ENCODE results near the gene BMP8A.
"Not testable (repeated sequence)": the region's sequence is repeated elsewhere in the genome, so short reads cannot be mapped to it uniquely, and the experiment has no call there.

BMP8A gene

GRCh38 chr1:39507230-39507928 lies 15.9 kb downstream of the BMP8A start:
- no peak for DNase-seq (ENCODE audit: low spot score)

DNA sequence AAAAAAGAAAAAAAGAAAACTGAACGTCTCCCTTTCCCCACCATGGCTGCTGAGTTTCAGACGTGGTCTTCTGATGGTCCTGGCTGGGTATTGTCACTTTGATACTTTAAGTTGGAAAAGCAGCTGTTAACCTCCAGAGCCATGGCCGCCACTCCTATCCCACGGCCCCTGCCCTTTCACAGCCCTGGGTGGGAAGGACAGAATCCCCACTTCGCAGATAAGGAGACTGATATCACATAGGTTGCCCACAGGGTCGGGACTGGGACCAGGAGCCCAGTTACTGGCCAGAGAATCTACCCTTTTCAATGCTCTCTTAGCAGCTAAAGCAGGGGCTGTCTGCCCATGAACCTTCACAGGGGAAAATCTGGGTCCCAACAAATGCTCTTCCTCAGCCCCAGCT lies 16.8 kb downstream of the BMP8A start:
- no peak for DNase-seq (ENCODE audit: low spot score)

- peak; percentile 44 for DNase-seq (ENCODE audit: low spot score)
These were observed 17.4 kb downstream of the BMP8A start for GRCh38 chr1:39508857-39509305.

- DNase-seq (ENCODE audit: low spot score), result peak; percentile 42
These were observed 18.0 kb downstream of the BMP8A start for GRCh38 chr1:39509360-39510009.

- not testable (repeated sequence) for DNase-seq (ENCODE audit: low spot score)
These were observed 19.2 kb downstream of the BMP8A start for GRCh38 chr1:39510570-39511186.

DNA sequence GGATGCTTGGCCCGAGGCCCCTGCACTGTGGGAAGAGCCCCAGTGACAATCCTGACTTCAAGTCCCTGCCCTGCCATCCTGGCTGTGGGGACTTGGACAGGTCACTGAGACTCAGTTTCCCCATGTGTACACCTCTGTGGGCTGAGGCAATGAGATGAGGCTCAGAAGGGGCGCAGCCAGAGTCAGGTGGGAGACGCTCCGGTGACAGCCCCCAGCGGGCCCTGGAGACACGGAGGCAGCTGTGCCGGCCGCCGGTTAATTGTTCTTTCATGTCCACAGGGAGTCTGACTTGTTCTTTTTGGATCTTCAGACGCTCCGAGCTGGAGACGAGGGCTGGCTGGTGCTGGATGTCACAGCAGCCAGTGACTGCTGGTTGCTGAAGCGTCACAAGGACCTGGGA lies 20.0 kb downstream of the BMP8A start:
- not testable (repeated sequence) for DNase-seq (ENCODE audit: low spot score)

DNA sequence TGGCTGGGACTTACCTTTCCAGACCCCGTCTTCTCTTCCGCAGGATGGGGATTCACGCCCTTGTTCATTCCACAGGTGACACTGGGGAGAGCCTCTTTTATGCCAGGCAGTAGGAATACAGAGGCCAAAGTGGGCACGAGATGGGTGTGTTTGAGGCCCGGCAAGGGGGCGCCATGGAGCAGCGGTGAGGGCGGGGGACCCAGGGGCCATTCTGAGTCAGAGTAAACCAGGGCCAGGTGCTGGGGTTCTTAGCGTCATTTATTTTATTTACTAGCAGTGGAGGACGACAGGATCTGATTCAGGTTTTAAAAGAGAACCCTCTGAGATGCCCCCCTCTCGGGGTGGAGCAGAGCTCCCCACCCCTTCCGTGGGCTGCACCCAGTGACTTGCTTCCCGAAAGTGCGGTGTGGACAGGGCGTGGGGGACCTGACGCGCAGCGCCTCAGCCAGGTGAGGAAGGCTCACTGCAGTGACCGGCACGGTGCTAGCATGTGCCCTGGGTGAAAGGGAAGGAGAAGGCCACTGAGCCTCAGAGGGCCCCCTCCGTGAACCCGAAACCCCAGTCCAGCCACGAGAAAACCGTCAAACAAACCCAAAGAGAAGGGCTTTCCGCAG lies 20.9 kb downstream of the BMP8A start:
- not testable (repeated sequence) for DNase-seq (ENCODE audit: low spot score)

- DNase-seq (ENCODE audit: low spot score), result not testable (repeated sequence)
These were observed 23.3 kb downstream of the BMP8A start for GRCh38 chr1:39514710-39515124.

DNA sequence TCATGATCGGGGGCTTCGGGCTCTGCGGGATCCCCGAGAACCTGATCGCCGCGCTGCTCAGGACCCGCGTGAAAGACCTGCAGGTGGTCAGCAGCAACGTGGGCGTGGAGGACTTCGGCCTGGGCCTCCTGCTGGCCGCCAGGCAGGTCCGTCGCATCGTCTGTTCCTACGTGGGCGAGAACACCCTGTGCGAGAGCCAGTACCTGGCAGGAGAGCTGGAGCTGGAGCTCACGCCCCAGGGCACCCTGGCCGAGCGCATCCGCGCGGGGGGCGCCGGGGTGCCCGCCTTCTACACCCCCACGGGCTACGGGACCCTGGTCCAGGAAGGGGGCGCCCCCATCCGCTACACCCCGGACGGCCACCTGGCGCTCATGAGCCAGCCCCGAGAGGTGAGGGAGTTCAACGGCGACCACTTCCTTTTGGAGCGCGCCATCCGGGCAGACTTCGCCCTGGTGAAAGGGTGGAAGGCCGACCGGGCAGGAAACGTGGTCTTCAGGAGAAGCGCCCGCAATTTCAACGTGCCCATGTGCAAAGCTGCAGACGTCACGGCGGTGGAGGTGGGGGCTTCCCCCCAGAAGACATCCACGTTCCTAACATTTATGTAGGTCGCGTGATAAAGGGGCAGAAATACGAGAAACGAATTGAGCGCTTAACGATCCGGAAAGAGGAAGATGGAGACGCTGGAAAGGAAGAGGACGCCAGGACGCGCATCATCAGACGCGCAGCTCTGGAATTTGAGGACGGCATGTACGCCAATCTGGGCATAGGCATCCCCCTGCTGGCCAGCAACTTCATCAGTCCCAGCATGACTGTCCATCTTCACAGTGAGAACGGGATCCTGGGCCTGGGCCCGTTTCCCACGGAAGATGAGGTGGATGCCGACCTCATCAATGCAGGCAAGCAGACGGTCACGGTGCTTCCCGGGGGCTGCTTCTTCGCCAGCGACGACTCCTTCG lies 24.0 kb downstream of the BMP8A start:
- DNase-seq (ENCODE audit: low spot score), result not testable (repeated sequence)

DNA sequence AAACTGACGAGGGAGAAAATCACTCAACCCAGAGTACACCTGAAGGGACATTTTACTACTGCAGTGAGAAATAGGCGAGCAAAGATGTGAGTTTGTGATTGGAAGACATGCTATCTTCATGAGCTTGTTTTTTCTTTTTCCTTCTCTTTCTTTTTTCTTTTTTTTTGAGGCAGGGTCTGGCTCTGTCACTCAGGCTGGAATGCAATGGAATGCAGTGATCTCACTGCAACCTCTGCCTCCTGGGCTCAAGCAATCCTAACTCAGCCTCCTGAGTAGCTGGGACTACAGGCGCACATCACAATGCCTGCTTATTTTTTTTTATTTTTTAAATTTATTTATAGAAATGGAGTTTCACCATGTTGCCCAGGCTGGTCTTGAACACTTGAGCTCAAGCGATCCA lies 25.4 kb downstream of the BMP8A start:
- DNase-seq (ENCODE audit: low spot score), result not testable (repeated sequence)

DNA sequence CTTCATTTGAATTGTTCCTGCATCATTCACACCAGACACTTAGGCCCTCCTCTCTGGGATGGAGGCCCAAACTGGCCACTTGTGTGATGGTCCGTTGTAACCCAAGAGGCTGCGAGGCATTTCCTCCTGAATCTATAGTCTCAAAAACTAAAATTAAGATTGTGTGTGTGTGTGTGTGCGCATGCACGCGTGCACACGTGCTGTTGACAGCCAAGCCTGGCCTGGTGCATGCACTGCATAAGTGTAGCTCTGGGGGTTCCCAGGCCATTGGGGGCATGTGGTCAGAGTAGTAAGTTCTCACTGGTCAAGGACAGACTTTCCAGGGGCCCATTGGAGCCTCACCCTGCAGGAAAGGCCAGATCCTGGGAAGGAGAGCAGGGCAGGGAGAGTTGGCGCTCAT lies 26.5 kb downstream of the BMP8A start:
- DNase-seq (ENCODE audit: low spot score), result not testable (repeated sequence)

- not testable (repeated sequence) for DNase-seq (ENCODE audit: low spot score)
These were observed 27.9 kb downstream of the BMP8A start for GRCh38 chr1:39519376-39519775.

DNA sequence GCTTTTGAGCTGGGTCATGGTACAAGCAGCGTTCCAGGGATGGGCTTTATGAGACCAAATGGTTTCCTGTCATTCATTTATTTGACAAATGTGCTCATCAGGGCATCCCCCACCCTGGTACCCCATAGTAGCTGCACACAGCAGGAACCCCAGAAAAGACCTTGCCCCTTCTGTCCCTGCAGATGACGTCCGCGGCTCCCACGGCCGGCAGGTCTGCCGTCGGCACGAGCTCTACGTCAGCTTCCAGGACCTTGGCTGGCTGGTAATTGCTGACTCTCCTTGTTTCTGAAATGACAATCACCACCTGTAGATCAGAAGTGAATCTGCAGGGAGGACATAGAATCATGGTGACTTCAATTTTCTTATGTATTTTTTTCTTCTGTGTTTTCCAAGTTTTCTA lies 30.8 kb downstream of the BMP8A start:
- not testable (repeated sequence) for DNase-seq (ENCODE audit: low spot score)

- no peak for DNase-seq (ENCODE audit: low spot score)
These were observed 31.5 kb downstream of the BMP8A start for GRCh38 chr1:39522661-39523567.

DNA sequence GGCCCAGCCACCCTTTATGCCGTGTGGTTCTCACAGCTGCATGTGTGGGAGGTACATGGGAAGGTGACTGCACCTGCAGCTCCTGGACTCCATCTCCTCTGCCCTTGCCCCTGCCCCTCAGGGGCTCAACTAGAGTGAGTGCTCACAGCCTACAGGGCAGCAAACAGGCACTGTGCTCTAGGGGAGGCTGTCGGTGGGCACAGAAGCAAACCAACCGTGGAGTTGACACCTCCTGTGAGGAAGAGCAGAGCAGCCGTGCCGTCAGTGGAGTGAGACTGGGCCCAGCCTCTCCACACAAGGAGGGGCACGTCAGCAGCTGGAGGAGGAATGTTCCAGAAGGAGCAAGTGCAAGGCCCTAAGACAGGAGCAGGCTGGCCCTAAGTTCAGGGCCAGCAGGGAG lies 32.7 kb downstream of the BMP8A start:
- DNase-seq (ENCODE audit: low spot score), result no peak

- no peak for DNase-seq (ENCODE audit: low spot score)
These were observed 33.3 kb downstream of the BMP8A start for GRCh38 chr1:39524591-39525365.

- peak; percentile 73 for DNase-seq (ENCODE audit: low spot score)
These were observed 34.1 kb downstream of the BMP8A start for GRCh38 chr1:39525366-39526165.

DNA sequence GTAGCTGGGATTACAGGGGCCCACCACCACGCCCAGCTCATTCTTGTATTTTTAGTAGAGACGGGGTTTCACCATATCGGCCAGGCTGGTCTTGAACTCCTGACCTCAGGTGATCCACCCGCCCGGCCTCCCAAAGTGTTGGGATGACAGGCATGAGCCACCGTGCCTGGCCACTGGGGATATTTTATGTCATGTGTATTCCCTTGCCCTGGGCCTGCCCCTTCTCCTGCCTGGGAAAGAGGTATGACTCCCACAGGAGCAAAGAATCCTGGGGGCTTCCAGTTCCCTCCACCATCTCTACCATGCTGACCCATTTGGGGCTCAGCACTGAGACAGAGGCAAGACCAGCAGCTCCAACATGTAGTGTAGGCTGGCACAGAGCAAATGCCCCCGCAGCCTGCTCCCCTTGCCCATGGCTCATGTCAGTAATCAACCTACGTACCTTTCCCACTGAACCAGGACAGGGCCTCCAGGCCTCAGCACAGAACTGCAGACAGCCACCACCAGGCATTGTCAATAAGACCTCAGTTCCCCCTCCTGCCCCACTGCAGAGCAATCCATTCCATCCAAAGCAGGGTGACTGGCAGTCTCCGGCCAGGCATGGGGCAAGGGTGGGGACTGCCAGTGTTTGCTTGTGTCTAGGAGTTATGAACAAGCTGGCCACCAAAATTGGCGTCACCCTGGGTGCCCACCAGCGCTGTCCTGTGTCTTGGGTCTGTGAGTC lies 35.2 kb downstream of the BMP8A start:
- no peak for DNase-seq (ENCODE audit: low spot score)
